Retina (tissue), 1 donor: ENCODE results near the gene MSRB1.
"Not testable (repeated sequence)": the region's sequence is repeated elsewhere in the genome, so short reads cannot be mapped to it uniquely, and the experiment has no call there.

Source experiments
- DNase-seq: peaks from one replicate; pipeline ENCODE4 v3.0.0-alpha.2; 2016

MSRB1 gene

DNA sequence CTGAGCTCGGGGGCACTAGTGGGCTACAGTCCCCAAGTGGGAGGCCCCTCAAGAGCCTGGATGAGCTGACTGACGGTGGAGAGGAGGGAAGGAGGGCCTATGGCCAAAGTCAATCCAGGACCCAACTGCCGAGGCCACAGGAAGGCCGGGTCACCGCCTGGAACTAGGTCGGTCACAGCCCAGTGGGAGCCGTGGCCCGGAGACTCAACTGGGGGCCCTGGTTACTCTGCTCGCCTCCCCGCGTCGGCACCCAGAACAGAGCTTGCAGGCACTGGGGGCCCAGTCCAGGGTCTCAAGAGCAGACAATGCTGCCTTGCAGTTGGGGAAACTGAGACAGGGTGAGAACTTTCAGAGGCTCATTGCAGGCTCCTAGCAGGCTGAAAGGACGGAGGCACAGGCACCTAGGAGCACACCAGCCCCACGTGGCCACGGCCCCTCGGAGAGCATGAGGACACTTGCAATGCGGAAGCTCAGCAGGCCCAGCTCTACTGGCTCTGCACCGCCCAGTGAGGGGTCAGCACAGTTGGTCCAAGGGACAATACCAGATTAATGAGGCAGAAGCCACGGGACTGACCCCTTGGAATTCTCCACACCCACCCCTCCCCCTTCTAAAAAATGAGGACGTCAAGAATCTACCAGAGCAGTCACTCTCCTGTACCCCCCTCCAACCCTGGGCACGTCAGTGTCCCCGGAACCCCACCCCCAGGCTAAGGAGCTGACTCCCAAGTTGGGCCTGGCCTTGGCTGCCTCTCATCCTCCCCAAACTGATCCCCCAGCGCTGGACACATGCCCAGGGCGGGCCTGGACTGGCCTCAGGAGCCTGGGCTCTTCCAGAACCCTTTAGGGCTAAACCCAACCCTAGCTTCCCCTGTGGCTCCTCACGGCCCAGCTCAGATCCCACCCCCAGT lies 27.0 kb downstream of the MSRB1 start:
- peak; percentile 29 for DNase-seq

DNA sequence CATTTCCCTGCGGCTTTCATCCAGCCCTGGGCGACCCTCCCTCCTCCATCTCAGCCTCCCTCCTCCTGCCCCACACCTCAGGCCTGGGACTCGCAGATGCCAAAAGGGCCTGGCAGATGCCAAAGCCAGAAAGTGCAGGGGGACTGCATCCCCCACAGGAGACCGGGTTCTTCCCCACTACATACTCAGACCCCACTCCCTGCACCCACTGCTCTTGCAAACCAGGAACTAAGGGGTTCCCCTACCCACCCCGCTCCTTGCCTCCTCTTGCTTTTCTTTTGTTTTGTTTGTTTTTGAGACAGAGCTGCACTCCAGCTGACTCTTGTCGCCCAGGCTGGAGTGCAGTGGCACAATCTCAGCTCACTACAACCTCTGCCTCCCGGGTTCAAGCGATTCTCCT lies 28.0 kb downstream of the MSRB1 start:
- DNase-seq: no peak

DNA sequence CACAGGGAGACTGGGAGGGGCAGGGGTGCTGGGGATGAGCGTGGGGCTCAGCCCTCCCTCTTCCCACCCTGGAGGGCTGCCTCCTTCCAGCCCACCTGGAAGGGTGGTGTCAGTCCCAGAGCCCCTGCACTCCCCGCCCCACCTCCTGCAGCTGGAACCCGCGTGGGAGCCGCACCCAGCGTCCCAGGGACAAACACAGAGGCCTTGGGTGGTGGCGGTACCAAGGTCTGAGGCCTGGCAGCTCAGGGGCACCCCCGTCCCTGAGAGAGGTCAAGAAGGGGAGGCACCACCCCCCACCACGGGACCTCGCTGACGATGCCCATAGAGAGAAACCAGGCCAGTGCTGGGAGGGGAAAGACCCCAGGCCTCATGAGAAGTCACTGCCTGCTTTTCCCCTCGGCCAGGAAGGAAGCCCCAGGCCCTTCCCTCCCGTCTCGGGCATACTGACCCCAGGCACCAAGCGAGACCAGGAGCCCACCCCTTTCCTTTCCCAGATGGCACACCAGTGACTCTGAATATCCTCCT lies 28.9 kb downstream of the MSRB1 start:
- peak; percentile 32 for DNase-seq

DNA sequence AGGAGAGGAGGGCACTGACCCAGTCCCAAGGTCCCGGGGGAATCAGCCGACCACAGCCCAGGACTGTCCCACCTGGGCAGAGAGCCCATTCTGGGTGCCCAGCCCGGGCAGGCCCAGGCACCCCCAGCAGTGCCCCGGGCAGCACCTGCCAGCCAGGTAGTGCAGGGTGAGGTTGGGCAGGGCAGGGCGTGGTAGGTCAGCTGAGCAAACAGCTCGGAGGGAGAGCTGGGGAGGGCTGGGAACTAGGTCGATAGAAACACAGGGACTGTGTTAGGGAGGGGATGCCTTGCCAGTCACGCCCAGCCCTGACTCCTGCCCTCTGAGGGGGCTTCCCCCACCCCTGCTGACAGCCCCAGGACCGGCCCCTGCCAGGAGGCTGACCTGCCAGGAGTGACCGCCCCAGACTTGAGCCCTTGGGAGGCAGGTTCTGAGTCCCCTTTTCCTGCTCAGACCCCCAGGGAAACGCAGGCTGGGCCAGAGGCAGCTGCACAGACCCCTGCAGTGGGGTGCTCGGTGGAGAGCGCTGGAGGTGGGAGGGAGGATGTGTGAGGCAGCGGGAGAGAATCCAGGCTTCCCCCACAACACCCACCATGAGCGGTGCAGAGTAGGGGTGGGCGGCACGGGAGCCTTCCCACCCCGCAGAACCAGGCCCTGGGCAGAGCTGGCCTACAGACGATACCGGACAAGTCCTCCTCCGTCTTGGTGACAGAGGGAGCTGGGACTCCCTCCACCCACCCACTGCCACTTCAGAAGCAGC lies 29.5 kb downstream of the MSRB1 start:
- DNase-seq: peak; percentile 30

DNA sequence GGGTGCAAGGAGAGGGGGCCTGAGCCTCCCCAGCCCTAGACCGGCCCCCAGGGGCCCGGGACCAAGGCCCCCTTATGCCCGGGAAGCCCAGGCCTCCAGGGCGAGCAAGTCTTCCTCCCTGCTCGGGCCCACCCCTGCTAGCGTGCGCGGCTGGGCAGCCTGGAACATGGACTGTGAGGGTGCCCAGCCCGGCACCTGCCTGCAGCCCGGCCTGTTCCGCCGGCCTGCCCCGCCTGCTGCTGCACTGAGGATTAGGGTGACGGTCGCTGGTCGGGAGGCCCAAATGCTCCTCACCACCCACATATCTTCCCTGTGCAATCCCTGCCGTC lies 30.8 kb downstream of the MSRB1 start:
- DNase-seq: no peak

DNA sequence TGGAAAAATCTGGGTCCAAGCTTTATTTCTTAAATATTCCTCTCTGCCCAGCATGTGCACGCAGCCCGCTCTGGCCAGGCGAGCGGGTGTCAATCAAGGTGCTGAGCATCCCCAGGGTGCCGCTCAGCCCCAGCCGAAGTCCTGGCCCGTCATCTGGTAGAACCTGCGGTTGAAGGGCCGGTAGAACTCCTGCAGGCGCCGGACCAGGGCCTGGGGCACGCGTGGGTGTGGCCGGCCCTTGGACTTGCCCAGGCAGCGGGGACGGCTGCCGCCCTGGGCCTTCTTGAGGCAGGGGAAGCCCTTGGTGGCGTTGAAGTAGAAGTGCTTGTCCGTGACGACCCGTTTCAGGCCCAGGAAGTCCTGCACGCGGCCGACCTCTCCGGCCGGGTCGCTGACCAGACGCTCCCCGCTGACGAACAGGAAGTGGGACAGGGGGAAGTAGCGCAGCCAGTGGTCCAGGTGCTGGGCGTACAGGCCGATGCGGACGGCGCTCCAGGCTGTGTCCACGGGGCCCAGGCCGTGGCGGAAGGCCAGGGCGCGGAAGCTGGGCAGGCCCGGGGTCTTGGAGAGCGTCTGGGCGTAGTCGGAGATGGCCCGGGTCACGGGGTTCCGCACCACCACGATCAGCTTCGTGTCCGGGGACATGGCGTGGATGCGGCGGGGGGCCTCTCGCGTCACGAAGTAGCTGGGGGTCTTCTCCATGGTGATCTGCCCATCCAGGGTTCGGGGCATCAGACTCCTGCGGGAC lies 31.4 kb downstream of the MSRB1 start:
- DNase-seq: no peak

- DNase-seq: peak; percentile 47
Observed at GRCh38 chr16:1909561-1910231, 33.3 kb downstream of the MSRB1 start.

- DNase-seq: peak; percentile 24
Observed at GRCh38 chr16:1908983-1909382, 34.0 kb downstream of the MSRB1 start.

- DNase-seq: peak; percentile 22
Observed at GRCh38 chr16:1908184-1908583, 34.8 kb downstream of the MSRB1 start.

DNA sequence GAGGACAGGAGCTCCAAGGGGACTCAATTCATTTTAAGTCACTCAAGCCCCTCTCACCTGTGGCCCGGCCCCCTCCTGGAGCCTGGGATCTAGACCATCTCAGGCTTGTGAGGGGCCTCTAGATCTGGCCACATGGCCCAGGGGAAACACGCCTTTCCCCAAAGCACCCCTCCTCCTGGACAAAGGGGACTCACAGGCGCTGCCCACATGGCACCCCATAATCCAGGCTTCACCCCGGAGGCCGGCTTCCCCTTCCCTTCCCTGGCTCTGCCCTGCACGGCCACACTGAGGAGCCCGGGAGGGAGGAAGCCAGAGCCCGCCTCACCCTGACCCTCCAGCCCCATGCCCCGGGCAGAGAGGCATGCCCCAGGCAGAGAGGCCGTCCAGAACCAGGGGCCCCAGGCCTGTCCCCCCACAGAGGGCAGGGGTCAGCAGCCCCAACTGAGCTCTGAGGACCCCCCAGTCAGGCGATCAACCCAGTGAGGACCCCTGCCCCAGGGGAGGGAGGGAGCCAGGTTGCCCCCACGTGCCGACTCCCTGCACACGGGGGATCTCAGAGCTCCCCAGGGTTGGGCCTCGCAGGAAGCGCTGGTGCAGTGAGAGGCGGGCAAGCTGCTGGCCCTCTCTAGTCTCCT lies 35.7 kb downstream of the MSRB1 start:
- no peak for DNase-seq

GRCh38 chr16:1906846-1907165 lies 36.2 kb downstream of the MSRB1 start:
- no peak for DNase-seq

DNA sequence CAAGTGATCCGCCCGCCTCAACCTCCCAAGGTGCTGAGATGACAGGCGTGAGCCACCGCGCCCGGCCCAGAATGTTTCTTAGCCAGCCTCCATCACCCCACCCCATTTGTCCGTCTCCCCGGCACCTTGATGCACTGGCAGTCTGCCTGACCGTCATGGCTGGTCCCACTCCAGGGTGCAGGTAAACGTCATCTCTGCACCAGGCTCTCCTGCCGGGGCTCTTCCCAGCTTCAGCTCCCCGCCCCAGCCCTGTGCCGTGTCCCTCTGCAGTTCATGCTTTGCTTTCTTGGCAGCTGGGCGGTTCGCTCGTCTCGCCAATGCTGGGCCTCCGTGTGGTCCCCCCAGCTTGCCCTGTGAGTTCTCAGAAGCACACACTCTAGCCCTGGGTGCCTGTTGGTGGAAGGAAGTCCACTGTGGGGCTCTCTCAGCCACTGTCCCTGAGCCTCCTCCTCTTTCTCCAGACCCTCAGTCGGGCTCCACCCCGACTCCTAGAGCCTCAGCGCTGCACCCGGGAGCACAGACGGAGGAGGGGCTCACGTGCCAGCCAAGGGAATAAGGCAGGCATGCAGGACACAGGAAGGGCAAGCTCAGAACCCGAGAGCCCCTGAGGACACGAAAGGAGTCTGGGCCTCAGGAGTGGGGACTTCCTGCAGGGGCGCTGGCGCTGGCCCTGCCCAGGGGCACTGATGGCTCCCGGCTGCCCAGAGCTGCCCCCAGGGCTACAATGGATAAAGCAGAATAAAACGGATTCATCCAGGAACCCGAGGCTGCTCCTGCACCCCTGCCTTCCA lies 36.7 kb downstream of the MSRB1 start:
- peak; percentile 56 for DNase-seq

- DNase-seq: no peak
Observed at GRCh38 chr16:1903845-1904840, 38.9 kb downstream of the MSRB1 start.

DNA sequence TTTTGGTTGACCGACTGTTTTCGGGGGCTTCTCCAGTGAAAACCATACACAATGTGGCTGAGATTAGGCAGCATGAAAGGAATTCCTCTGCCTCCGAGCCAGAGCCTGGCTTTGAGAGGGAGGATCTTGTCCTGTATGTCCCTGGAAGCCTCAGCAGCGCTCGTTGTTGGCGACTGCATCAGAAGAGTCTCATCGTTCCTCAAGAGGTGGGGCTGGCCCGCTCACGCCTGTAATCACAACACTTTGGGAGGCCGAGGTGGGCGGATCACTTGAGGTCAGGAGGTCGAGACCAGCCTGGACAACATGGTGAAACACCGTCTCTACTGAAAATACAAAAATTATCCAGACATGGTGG lies 39.8 kb downstream of the MSRB1 start:
- no peak for DNase-seq

- no peak for DNase-seq
Observed at GRCh38 chr16:1902547-1903219, 40.3 kb downstream of the MSRB1 start.

- no peak for DNase-seq
Observed at GRCh38 chr16:1900452-1900774, 42.6 kb downstream of the MSRB1 start.

DNA sequence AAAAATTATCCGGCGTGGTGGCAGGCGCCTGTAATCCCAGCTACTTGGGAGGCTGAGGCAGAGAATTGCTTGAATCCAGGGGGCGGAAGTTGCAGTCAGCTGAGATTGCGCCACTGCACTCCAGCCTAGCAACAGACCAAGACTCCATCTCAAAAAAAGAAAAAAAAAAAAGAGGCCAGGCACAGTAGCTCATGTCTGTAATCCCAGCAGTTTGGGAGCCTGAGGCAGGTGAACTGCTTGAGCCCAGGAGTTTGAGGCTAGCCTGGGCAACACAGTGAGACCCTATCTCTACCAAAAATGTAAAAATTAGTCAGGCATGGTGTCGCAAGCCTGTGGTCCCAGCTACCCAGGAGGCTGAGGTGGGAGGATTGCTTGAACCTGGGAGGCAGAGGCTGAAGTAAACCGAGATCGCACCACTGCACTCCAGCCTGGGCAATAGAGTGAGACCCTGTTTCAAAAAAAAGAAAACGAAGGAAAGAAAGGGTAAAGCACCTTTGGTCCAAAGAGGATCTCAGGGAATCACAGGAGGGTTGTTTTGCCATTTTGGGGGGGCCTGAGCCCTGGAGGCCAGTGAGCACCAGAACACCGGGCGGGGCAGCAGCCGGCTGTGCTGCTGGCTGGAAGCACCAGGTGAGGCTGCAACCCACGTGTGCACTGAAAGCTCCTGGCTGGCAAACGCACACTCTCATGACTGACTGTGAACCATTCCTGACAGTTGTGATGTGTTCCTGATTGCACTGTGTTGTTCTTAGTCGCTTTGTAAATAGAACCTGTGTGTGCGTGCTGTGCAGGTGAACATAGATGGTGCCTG lies 43.2 kb downstream of the MSRB1 start:
- no peak for DNase-seq

DNA sequence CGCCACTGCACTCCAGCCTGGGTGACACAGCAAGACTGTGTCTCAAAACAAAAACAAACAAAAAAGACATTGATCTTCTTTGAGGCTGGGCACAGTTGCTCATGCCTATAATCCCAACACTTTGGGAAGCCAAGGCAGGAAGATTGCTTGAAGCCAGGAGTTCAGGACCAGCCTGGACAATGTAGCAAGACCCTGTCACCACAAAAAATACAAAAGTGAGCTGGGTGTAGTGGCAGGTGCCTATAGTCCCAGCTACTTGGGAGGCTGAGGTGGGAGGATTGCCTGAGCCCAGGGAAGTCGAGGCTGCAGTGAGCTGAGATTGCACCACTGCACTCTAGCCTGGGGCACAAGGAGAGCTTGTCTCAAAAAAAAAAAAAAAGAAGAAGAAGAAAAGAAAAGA lies 45.3 kb downstream of the MSRB1 start:
- DNase-seq: not testable (repeated sequence)
